Melanocyte of skin (primary cell): ENCODE results near the gene ST7. TPM values are rescaled to one million over a fixed set of nuclear protein-coding genes. Genes with fewer than 3 reads are reported as not detected.

Source experiments
- small RNA-seq, 2 donors: library from RNA; depleted of rRNA; stranded (forward); fragments of <200 nt; gene quantifications; one replicate each; pipeline ENCODE3, GENCODE V24; 2012
- total RNA-seq, 2 donors: library from RNA; depleted of rRNA; stranded (reverse); fragments of >200 nt; gene quantifications; 2 replicates each; pipeline ENCODE4 v1.2.3, GENCODE V29; 2012

ST7 gene
- 100 to 1,000 TPM in 1 of 2 donors, 10 to 100 TPM in 1; 82.6 to 273 TPM for total RNA-seq

GRCh38 chr7:116953372-116953905 lies at the start of gene ST7:
TSS of gene ST7 (plus strand) at chr7:116953501. CDS start at chr7:116953541, 40 bp downstream.

Small RNA genes within 50 kb of the gene (small RNA-seq; reads per million reads assigned to genes)
- 0 reads per million in 2 donors for gene AC002542.1
- gene MTCYBP6, result 0 reads per million in 2 donors
- gene RF00019, result 0 reads per million in 2 donors
- gene RF02179, result 0 reads per million in 2 donors
- gene RF02180, result 0 reads per million in 2 donors
- 0 reads per million in 2 donors for gene RF02181
- gene RF02183, result 0 reads per million in 2 donors
- gene RF02184, result 0 reads per million in 2 donors
- 0 reads per million in 2 donors for gene RF02185
- gene RF02188, result 0 reads per million in 2 donors
- gene RNA5SP239, result 0 reads per million in 2 donors

Other genes with a start within 250 kb of the ST7 start
- gene CAPZA2, start 90.9 kb upstream of the ST7 start, total RNA-seq, result 100 to 1,000 TPM in 1 of 2 donors, 10 to 100 TPM in 1; 95.7 to 118 TPM